IPS DF 6.9 (cell line): ENCODE data around the gene KRTAP5-3.
"Not testable (repeated sequence)": the region's sequence is repeated elsewhere in the genome, so short reads cannot be mapped to it uniquely, and the experiment has no call there.

Experiments used
- DNase-seq: peaks from one replicate; pipeline ENCODE4 v3.0.0-alpha.2; 2013; ENCODE audit warnings: low read depth, low spot score
- H3K27ac ChIP-seq: one replicate; pipeline ENCODE4 v1.5.1; 2013; ENCODE audit warnings: low read length, control low read depth
- H3K27me3 ChIP-seq: 2 replicates; pipeline ENCODE4 v1.6.1; 2013; ENCODE audit warnings: mild to moderate bottlenecking, low read length; ENCODE audit not compliant: control insufficient read depth, insufficient read depth
- H3K36me3 ChIP-seq: 2 replicates; pipeline ENCODE4 v1.6.1; 2013; ENCODE audit warnings: low read length; ENCODE audit not compliant: control insufficient read depth, insufficient read depth
- H3K4me1 ChIP-seq: 2 replicates; pipeline ENCODE4 v1.6.1; 2013; ENCODE audit warnings: low read length; ENCODE audit not compliant: control insufficient read depth, insufficient read depth
- H3K4me3 ChIP-seq: 2 replicates; pipeline ENCODE4 v1.5.1; 2013; ENCODE audit warnings: mild to moderate bottlenecking, low read length
- H3K9me3 ChIP-seq: 2 replicates; pipeline ENCODE4 v1.6.1; 2013; ENCODE audit warnings: low read length, inconsistent platforms; ENCODE audit not compliant: control insufficient read depth, insufficient read depth
- WGBS: extraction: QIAGEN DNeasy Blood & Tissue Kit; methylation state at CpG from one replicate; pipeline ENCODE4 v1.1.7; 2013; ENCODE audit warnings: mixed read lengths, missing lambda C conversion rate; ENCODE audit not compliant: insufficient read length, insufficient coverage; 5-methylcytosine and 5-hydroxymethylcytosine counted together

Gene KRTAP5-3

GRCh38 chr11:1651411-1651980 is 43.2 kb upstream of the KRTAP5-3 start:
- Histone ChIP-seq H3K27me3 (0 out of 2 replicates have a peak, but pooled peaks cover 1% of the 10 kb centered on the region), H3K36me3 (no peaks in the 10 kb centered on the region), H3K27ac (no peak overlapping the region), H3K4me1 (no peaks in the 10 kb centered on the region; the same call in 1 of the 2 replicates), H3K9me3 (no peaks in the 10 kb centered on the region), H3K4me3 (no peak overlapping the region)
- WGBS = no CpG with 5 or more reads among the region's 7 CpGs
- no peak for DNase-seq

- no CpG with 5 or more reads among the region's 5 CpGs for WGBS
- no peaks in the 10 kb centered on the region for H3K36me3 ChIP-seq
- H3K9me3 ChIP-seq = no peaks in the 10 kb centered on the region
- H3K27me3 ChIP-seq = 0 out of 2 replicates have a peak, but pooled peaks cover 1% of the 10 kb centered on the region
- H3K27ac ChIP-seq = no peak overlapping the region
- H3K4me1 ChIP-seq = no peaks in the 10 kb centered on the region; the same call in 1 of the 2 replicates
- H3K4me3 ChIP-seq = no peak overlapping the region
- no peak for DNase-seq
Observed at GRCh38 chr11:1650918-1651262, 42.6 kb upstream of the KRTAP5-3 start.

- no peaks in the 10 kb centered on the region for H3K9me3 ChIP-seq
- no CpG with 5 or more reads among the region's 15 CpGs for WGBS
- no peaks in the 10 kb centered on the region; the same call in 1 of the 2 replicates for H3K4me1 ChIP-seq
- H3K36me3 ChIP-seq = no peaks in the 10 kb centered on the region
- 0 out of 2 replicates have a peak, but pooled peaks cover 1% of the 10 kb centered on the region for H3K27me3 ChIP-seq
- H3K27ac ChIP-seq = no peak overlapping the region
- DNase-seq = no peak
- no peak overlapping the region for H3K4me3 ChIP-seq
Observed at GRCh38 chr11:1650034-1650917, 42.0 kb upstream of the KRTAP5-3 start.

- no peaks in the 10 kb centered on the region for H3K36me3 ChIP-seq
- no peak overlapping the region for H3K27ac ChIP-seq
- H3K4me1 ChIP-seq = no peaks in the 10 kb centered on the region; the same call in 1 of the 2 replicates
- WGBS = no CpG with 5 or more reads among the region's 28 CpGs
- H3K9me3 ChIP-seq = no peaks in the 10 kb centered on the region
- DNase-seq = no peak
- 0 out of 2 replicates have a peak, but pooled peaks cover 1% of the 10 kb centered on the region for H3K27me3 ChIP-seq
- no peak overlapping the region for H3K4me3 ChIP-seq
Observed at GRCh38 chr11:1648653-1649420, 40.6 kb upstream of the KRTAP5-3 start.

GRCh38 chr11:1647901-1648652 is 39.8 kb upstream of the KRTAP5-3 start:
- 0 out of 2 replicates have a peak, but pooled peaks cover 1% of the 10 kb centered on the region for H3K27me3 ChIP-seq
- H3K36me3 ChIP-seq = no peaks in the 10 kb centered on the region
- H3K4me1 ChIP-seq = no peaks in the 10 kb centered on the region; the same call in 1 of the 2 replicates
- WGBS = no CpG with 5 or more reads among the region's 35 CpGs
- no peak overlapping the region for H3K27ac ChIP-seq
- no peak overlapping the region for H3K4me3 ChIP-seq
- no peaks in the 10 kb centered on the region for H3K9me3 ChIP-seq
- DNase-seq = no peak

- not testable (repeated sequence) for H3K36me3 ChIP-seq, H3K4me1 ChIP-seq, H3K27ac ChIP-seq, H3K4me3 ChIP-seq, H3K9me3 ChIP-seq, DNase-seq, H3K27me3 ChIP-seq
- WGBS = no CpG with 5 or more reads among the region's 10 CpGs
Observed at GRCh38 chr11:1646540-1646939, 38.3 kb upstream of the KRTAP5-3 start.

GRCh38 chr11:1645357-1645821 is 37.1 kb upstream of the KRTAP5-3 start:
- H3K9me3 ChIP-seq = no peaks in the 10 kb centered on the region
- H3K27me3 ChIP-seq = no peaks in the 10 kb centered on the region
- no CpG with 5 or more reads among the region's 12 CpGs for WGBS

GRCh38 chr11:1644601-1645356 is 36.5 kb upstream of the KRTAP5-3 start:
- no CpG with 5 or more reads among the region's 20 CpGs for WGBS
- Histone ChIP-seq H3K36me3 (no peaks in the 10 kb centered on the region), H3K27me3 (no peaks in the 10 kb centered on the region), H3K9me3 (no peaks in the 10 kb centered on the region), H3K4me1 (no peaks in the 10 kb centered on the region; the same call in 1 of the 2 replicates), H3K4me3 (no peak overlapping the region), H3K27ac (no peak overlapping the region)
- no peak for DNase-seq

More at GRCh38 chr11:1645357-1645821, 37.1 kb upstream of the KRTAP5-3 start:
- no peak for DNase-seq
- no peaks in the 10 kb centered on the region; the same call in 1 of the 2 replicates for H3K4me1 ChIP-seq
- H3K27ac ChIP-seq = no peak overlapping the region
- no peaks in the 10 kb centered on the region for H3K36me3 ChIP-seq
- H3K4me3 ChIP-seq = no peak overlapping the region

- Histone ChIP-seq H3K27me3 (no peaks in the 10 kb centered on the region), H3K27ac (no peak overlapping the region), H3K4me3 (no peak overlapping the region), H3K36me3 (no peaks in the 10 kb centered on the region), H3K9me3 (no peaks in the 10 kb centered on the region), H3K4me1 (no peaks in the 10 kb centered on the region; the same call in 1 of the 2 replicates)
- WGBS = no CpG with 5 or more reads among the region's 20 CpGs
- no peak for DNase-seq
Observed at GRCh38 chr11:1643146-1643690, 35.0 kb upstream of the KRTAP5-3 start.
